Calu3 (cell line): ENCODE results near the gene SAMD4B. TPM values are rescaled to one million over a fixed set of nuclear protein-coding genes. Genes with fewer than 3 reads are reported as not detected.

ENCODE experiments used
- BruUV-seq: library from RNA; stranded (reverse); fragments of 400-500 nt; replicated peaks from 2 replicates; lab custom pipeline; 2021; lab: Mats Ljungman, UMichigan
- CTCF ChIA-PET: fragments of 300-600 bp; sonication (Branson Sonifier 250); formaldehyde crosslinking; loops from one replicate; lab custom pipeline; 2022; ENCODE audit warnings: antibody characterized with exemption; lab: Charles Lee
- DNase-seq: peaks from one replicate; pipeline ENCODE4 v3.0.0; 2022
- H3K27ac Mint-ChIP-seq: one replicate; pipeline ENCODE4 v1.8.0; 2022; ENCODE audit warnings: mixed read lengths; ENCODE audit not compliant: unreplicated experiment
- H3K27me3 Mint-ChIP-seq: one replicate; pipeline ENCODE4 v1.8.0; 2022; ENCODE audit warnings: mixed read lengths; ENCODE audit not compliant: unreplicated experiment
- H3K36me3 Mint-ChIP-seq: one replicate; pipeline ENCODE4 v1.8.0; 2022; ENCODE audit warnings: mild to moderate bottlenecking, moderate library complexity, mixed read lengths; ENCODE audit not compliant: insufficient read depth, unreplicated experiment
- H3K4me1 Mint-ChIP-seq: one replicate; pipeline ENCODE4 v1.8.0; 2022; ENCODE audit warnings: mild to moderate bottlenecking, low read depth, mixed read lengths; ENCODE audit not compliant: unreplicated experiment
- H3K4me3 Mint-ChIP-seq: one replicate; pipeline ENCODE4 v1.8.0; 2022; ENCODE audit warnings: mild to moderate bottlenecking, low read depth, moderate library complexity, mixed read lengths; ENCODE audit not compliant: unreplicated experiment
- H3K9me3 Mint-ChIP-seq: one replicate; pipeline ENCODE4 v1.8.0; 2022; ENCODE audit warnings: low read depth, mixed read lengths; ENCODE audit not compliant: unreplicated experiment
- CTCF ChIP-seq: fragments of 200-600 bp; IDR thresholded peaks from one replicate; pipeline ENCODE4 v1.8.0; 2022; ENCODE audit warnings: antibody characterized with exemption; ENCODE audit not compliant: unreplicated experiment
- intact Hi-C: fragments of 100-400 bp; cut with micrococcal nuclease; formaldehyde crosslinking; loops from one replicate; pipeline ENCODE4 v1.10.0; 2022; ENCODE audit not compliant: unreplicated experiment
- total RNA-seq: library from RNA; stranded (reverse); gene quantifications from 2 replicates; pipeline ENCODE4 v1.2.3, GENCODE V29; 2022

SAMD4B gene
- total RNA-seq, 1 experiment from 2014 or later, result 214 TPM

GRCh38 chr19:39356073-39356472 lies 13.9 kb downstream of the SAMD4B start:
- CTCF ChIA-PET, result no interaction called here
- no peaks in the 10 kb centered on the region for H3K4me1 Mint-ChIP-seq
- H3K36me3 Mint-ChIP-seq, result peaks cover 72% of the 10 kb centered on the region
- DNase-seq, result no peak
- H3K27ac Mint-ChIP-seq, result no peak overlapping the region
- intact Hi-C loops, result no loop called here
- TF ChIP-seq CTCF, result no peak
- H3K9me3 Mint-ChIP-seq, result no peaks in the 10 kb centered on the region
- BruUV-seq, result no TSS peak
- H3K27me3 Mint-ChIP-seq, result no peaks in the 10 kb centered on the region
- H3K4me3 Mint-ChIP-seq, result no peak overlapping the region

GRCh38 chr19:39356647-39357046 lies 14.4 kb downstream of the SAMD4B start:
- no peak overlapping the region for H3K27ac Mint-ChIP-seq
- DNase-seq, result no peak
- no peaks in the 10 kb centered on the region for H3K27me3 Mint-ChIP-seq
- TF ChIP-seq CTCF, result no peak
- H3K9me3 Mint-ChIP-seq, result no peaks in the 10 kb centered on the region
- peaks cover 76% of the 10 kb centered on the region for H3K36me3 Mint-ChIP-seq
- CTCF ChIA-PET, result interaction anchor here (0.6 kb wide), 1 partner anchor 1107 kb away, joined by 3 read pairs; no protein-coding TSS in a partner anchor
- intact Hi-C loops, result no loop called here
- no TSS peak for BruUV-seq
- no peaks in the 10 kb centered on the region for H3K4me1 Mint-ChIP-seq
- no peak overlapping the region for H3K4me3 Mint-ChIP-seq

GRCh38 chr19:39359026-39359425 lies 16.8 kb downstream of the SAMD4B start:
- CTCF ChIA-PET, result no interaction called here
- Mint-ChIP-seq H3K27ac (no peak overlapping the region), H3K27me3 (no peaks in the 10 kb centered on the region), H3K4me3 (no peak overlapping the region), H3K9me3 (no peaks in the 10 kb centered on the region), H3K4me1 (peaks cover 13% of the 10 kb centered on the region), H3K36me3 (peaks cover 83% of the 10 kb centered on the region)
- DNase-seq, result no peak
- TF ChIP-seq CTCF, result no peak
- intact Hi-C loops, result no loop called here
- BruUV-seq, result no TSS peak

GRCh38 chr19:39360599-39360998 lies 18.4 kb downstream of the SAMD4B start:
- Mint-ChIP-seq H3K4me3 (no peak overlapping the region), H3K9me3 (no peaks in the 10 kb centered on the region), H3K4me1 (peaks cover 13% of the 10 kb centered on the region), H3K27me3 (no peaks in the 10 kb centered on the region), H3K36me3 (peaks cover 77% of the 10 kb centered on the region), H3K27ac (no peak overlapping the region)
- no peak for DNase-seq
- CTCF ChIA-PET, result no interaction called here
- intact Hi-C loops, result no loop called here
- no peak for TF ChIP-seq CTCF
- BruUV-seq, result no TSS peak
